ENCODE results near the gene BASP1.

Gene BASP1

GRCh38 chr5:17230808-17231525 lies 13.5 kb downstream of the BASP1 start:
- DNase-seq (ENCODE audit: low spot score), result no peak
- in situ Hi-C loops (cut with MboI; ENCODE audit: low pct_unique_long_range_greater_than_20kb, low sequenced_read_pairs, unreplicated experiment), result no loop called here
- no peak for TF ChIP-seq CTCF (IDR thresholded peaks at IDR 0.05; ENCODE audit: extremely low read depth, insufficient read depth, missing control alignments)

GRCh38 chr5:17232405-17232804 lies 15.0 kb downstream of the BASP1 start:
- in situ Hi-C loops (cut with MboI; ENCODE audit: low pct_unique_long_range_greater_than_20kb, low sequenced_read_pairs, unreplicated experiment), result no loop called here
- no peak for TF ChIP-seq CTCF (IDR thresholded peaks at IDR 0.05; ENCODE audit: extremely low read depth, insufficient read depth, missing control alignments)
- no peak for DNase-seq (ENCODE audit: low spot score)

GRCh38 chr5:17233488-17233887 lies 16.1 kb downstream of the BASP1 start:
- in situ Hi-C loops (cut with MboI; ENCODE audit: low pct_unique_long_range_greater_than_20kb, low sequenced_read_pairs, unreplicated experiment), result no loop called here
- no peak for TF ChIP-seq CTCF (IDR thresholded peaks at IDR 0.05; ENCODE audit: extremely low read depth, insufficient read depth, missing control alignments)
- DNase-seq (ENCODE audit: low spot score), result no peak

- no peak for DNase-seq (ENCODE audit: low spot score)
- in situ Hi-C loops (cut with MboI; ENCODE audit: low pct_unique_long_range_greater_than_20kb, low sequenced_read_pairs, unreplicated experiment), result no loop called here
- no peak for TF ChIP-seq CTCF (IDR thresholded peaks at IDR 0.05; ENCODE audit: extremely low read depth, insufficient read depth, missing control alignments)
Measured at GRCh38 chr5:17234374-17234773, 16.9 kb downstream of the BASP1 start.

GRCh38 chr5:17235731-17236330 lies 18.4 kb downstream of the BASP1 start:
- DNase-seq (ENCODE audit: low spot score), result no peak
- in situ Hi-C loops (cut with MboI; ENCODE audit: low pct_unique_long_range_greater_than_20kb, low sequenced_read_pairs, unreplicated experiment), result no loop called here
- TF ChIP-seq CTCF (IDR thresholded peaks at IDR 0.05; ENCODE audit: extremely low read depth, insufficient read depth, missing control alignments), result no peak

GRCh38 chr5:17238521-17239041 lies 21.1 kb downstream of the BASP1 start:
- TF ChIP-seq CTCF (IDR thresholded peaks at IDR 0.05; ENCODE audit: extremely low read depth, insufficient read depth, missing control alignments), result no peak
- DNase-seq (ENCODE audit: low spot score), result no peak
- in situ Hi-C loops (cut with MboI; ENCODE audit: low pct_unique_long_range_greater_than_20kb, low sequenced_read_pairs, unreplicated experiment), result no loop called here
